GM21367 (cell line): ENCODE results near the gene SLC12A3.
"Not testable (repeated sequence)": the region's sequence is repeated elsewhere in the genome, so short reads cannot be mapped to it uniquely, and the experiment has no call there.

Source experiments
- ATAC-seq: cut with Tn5 transposase; IDR thresholded peaks from one replicate; pipeline ENCODE4 v1.9.1; 2021; ENCODE audit not compliant: unreplicated experiment

SLC12A3 gene

GRCh38 chr16:56918467-56919012, 53.5 kb downstream of the SLC12A3 start:
- no peak for ATAC-seq

- ATAC-seq, result no peak
Measured at GRCh38 chr16:56919099-56919800, 54.2 kb downstream of the SLC12A3 start.

GRCh38 chr16:56921571-56921970, 56.6 kb downstream of the SLC12A3 start:
- ATAC-seq, result no peak

DNA sequence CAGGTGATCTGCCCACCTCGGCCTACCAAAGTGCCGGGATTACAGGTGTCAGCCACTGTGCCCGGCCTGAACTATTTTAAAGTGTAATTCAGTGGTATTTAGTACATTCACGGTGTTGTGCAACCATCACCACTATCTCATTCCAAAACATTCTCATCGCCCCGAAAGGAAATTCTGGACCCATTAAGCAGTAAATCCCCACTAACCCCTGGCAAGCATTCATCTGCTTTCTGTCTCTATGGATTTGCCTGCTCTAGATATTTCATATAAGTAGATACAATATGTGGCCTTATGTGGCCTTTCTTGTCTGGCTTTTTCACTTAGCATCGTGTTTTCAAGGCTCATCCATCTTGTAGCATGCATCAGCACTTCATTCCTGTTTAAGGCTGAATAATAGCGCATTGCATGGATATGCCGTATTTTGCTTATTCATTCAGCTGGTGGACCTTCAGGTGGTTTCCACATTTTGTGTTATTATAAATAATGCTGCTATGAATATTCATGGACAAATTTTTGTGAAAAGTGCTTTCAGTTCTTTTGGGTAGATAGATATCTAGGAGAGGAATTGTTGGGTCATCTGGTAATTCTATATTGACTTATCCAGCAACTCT, 58.6 kb downstream of the SLC12A3 start:
- ATAC-seq, result no peak

- ATAC-seq, result no peak
Measured at GRCh38 chr16:56927471-56927870, 62.5 kb downstream of the SLC12A3 start.

DNA sequence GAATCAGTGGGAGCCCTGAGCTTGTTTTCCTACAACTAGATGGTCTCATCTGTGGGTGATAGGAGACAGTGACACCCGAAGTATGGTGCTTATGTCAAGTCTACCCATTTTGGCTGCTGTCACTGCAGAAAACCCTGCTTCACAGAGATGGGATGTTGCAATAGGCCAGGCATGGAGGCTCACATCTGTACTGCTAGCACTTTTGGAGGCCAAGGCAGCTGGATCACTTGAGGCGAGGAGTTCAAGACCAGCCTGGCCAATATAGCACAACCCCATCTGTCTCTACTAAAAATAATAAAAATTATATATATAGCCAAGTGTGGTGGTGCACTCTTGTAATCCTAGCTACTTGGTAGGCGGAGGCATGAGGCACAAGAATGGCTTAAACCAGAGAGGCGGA, 64.6 kb downstream of the SLC12A3 start:
- no peak for ATAC-seq

GRCh38 chr16:56930486-56931270, 65.7 kb downstream of the SLC12A3 start:
- no peak for ATAC-seq

DNA sequence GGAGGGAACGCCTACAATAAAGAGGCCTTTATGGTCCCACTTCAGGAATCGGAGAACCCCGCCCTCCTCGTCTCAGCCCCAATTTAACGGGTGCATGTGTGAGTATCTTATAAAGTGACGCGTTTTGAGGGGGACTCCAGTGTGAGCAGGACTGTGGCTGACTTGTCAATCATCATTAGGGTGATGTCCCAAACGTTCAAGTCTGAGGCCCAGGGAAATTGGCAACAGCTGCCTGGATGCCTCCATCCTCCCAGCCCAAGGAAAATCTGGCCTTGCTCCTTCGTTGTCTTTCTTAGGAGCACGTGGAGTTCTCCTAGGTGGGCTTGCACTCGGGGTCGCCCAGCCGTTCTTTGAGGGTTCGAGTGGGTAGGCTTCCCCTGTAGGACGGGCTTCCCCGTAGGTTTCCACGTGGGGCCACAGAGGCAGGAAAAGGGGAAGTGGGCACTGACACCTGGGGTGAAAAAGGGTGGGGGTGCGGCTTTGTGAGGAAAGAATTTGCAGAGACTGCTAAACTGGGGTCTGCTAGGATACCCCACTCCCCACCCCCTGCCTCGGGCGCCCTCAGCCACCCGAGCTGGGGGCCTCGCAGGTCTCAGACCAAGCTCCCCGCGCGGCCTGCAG, 66.4 kb downstream of the SLC12A3 start:
- ATAC-seq, result peak; percentile 32

- peak; percentile 79 for ATAC-seq
Measured at GRCh38 chr16:56931892-56932720, 67.1 kb downstream of the SLC12A3 start, which contains the start of gene HERPUD1. HERPUD1 (plus strand) TSS chr16:56932142; CDS start chr16:56932245, 103 bp downstream.

DNA sequence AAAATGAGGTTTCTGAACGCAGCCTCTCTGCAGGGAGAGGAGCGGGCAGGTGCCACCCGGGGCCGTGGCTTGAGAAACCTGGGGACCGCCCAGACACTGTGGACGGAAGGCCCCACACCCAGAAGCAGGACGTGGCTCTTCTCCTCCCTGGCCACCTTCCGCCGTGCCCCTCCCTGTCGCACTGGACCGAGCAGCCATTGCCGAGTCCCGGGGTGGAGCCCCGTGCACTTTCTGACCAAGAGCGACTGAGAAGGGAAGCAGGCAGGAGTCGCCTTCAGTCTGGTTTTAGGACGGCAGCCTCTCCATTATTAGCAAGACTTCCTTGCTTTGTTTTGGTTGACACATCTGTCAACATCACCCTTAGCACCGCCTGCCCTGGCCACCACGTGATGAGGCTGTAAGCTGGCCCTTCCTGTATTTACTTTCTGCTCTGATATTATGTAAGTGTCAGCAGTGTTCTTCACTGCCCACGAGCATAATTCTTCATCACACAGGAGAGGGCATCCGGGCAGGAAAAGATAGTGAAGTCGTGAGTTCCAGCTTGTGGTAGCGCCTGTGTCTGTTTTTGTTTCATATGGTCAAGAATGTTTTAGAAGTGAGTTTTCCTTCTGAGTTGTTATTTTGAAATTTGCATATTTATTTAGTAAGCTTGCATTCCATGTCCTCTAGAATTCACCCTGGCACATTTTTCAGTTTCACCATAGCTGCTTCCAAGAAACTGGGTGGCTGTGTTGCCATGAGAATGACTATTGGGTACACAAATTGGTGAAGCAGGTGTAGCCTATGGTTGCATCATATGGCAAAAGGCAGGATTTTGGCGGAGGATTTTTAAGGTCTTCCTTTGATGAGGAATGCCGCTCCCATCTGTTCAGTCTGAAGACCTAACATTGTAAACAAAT, 68.0 kb downstream of the SLC12A3 start:
- no peak for ATAC-seq

GRCh38 chr16:56933828-56934598, 69.0 kb downstream of the SLC12A3 start:
- ATAC-seq, result no peak

GRCh38 chr16:56934599-56935145, 69.7 kb downstream of the SLC12A3 start:
- not testable (repeated sequence) for ATAC-seq

DNA sequence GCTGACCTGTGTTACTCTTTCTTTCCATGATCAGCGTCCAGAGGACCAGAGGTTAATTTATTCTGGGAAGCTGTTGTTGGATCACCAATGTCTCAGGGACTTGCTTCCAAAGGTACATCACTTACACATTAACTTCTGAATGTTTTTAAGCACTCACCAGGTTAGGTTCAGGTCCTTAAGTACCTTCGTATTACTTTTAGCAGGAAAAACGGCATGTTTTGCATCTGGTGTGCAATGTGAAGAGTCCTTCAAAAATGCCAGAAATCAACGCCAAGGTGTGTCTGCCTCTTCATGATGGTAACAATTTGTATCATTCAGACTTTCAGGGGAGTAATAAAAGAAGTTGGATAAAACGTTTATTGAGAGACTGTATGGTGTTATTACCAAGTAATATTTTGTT, 70.2 kb downstream of the SLC12A3 start:
- ATAC-seq, result no peak

- no peak for ATAC-seq
Measured at GRCh38 chr16:56936491-56936890, 71.5 kb downstream of the SLC12A3 start.

- ATAC-seq, result no peak
Measured at GRCh38 chr16:56936950-56937349, 71.9 kb downstream of the SLC12A3 start.

DNA sequence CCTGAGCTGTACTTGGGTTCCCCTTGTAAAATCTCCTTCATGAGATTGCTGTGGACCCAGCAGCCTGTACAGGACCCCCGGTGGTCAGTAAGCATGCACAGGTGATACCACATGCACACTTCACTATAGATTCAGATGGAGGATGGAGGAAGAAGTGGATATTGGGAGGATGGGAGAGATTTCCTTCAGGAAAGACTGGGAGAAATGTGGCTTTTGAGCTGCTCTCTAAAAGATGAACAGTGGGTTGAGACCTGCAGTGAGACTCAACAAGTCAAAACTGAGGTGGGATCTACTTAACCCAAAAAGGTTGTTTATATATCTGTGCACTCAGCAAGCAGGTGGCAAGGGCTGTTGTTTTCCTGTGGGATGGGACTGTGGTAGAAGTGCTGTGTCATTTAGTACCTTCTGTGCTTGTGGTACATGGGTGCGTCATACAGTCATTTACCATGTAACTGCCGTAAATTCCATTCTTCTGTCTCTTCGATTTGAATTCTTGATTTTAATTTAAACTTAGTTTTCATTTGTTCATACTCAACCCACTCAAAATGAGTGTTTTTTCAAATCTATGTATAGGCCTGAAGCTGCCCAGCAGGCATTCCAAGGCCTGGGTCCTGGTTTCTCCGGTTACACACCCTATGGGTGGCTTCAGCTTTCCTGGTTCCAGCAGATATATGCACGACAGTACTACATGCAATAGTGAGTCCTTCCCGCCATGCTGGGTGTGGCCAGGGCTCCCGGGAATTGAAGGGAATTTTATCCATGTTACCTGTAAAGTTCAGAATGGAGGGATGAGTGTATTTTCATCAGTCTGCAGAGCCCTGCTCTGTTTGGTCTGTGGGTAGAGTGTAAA, 73.9 kb downstream of the SLC12A3 start:
- no peak for ATAC-seq

DNA sequence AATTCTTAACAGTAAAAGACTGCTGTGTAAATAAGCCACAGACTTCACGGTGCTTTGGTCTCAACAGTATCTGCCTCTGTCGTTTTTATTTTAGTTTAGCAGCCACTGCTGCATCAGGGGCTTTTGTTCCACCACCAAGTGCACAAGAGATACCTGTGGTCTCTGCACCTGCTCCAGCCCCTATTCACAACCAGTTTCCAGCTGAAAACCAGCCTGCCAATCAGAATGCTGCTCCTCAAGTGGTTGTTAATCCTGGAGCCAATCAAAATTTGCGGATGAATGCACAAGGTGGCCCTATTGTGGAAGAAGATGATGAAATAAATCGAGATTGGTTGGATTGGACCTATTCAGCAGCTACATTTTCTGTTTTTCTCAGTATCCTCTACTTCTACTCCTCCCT, 74.8 kb downstream of the SLC12A3 start:
- no peak for ATAC-seq
